KMS-11 (cell line): ENCODE data around the gene CPHXL2.

Experiments used
- H2AFZ ChIP-seq: fragments of 200-600 bp; sonication (generic); 2 replicates; pipeline ENCODE4 v1.6.1; 2016; ENCODE audit warnings: antibody characterized with exemption, mixed run types, low read depth
- H3K27ac ChIP-seq: fragments of 200-600 bp; sonication (generic); 2 replicates; pipeline ENCODE4 v1.6.1; 2016; ENCODE audit warnings: mild to moderate bottlenecking, mixed run types
- H3K27me3 ChIP-seq: fragments of 200-600 bp; sonication (generic); 2 replicates; pipeline ENCODE4 v1.6.1; 2017; ENCODE audit warnings: mild to moderate bottlenecking, low read depth, mixed run types, moderate library complexity; ENCODE audit not compliant: insufficient read depth
- H3K36me3 ChIP-seq: fragments of 200-600 bp; sonication (generic); 2 replicates; pipeline ENCODE4 v1.6.1; 2017; ENCODE audit warnings: mild to moderate bottlenecking, mixed run types; ENCODE audit not compliant: insufficient read depth
- H3K4me1 ChIP-seq: fragments of 200-600 bp; sonication (generic); 2 replicates; pipeline ENCODE4 v1.6.1; 2016; ENCODE audit warnings: mild to moderate bottlenecking, low read depth, mixed run types; ENCODE audit not compliant: poor library complexity, severe bottlenecking
- H3K4me2 ChIP-seq: fragments of 200-600 bp; sonication (generic); 2 replicates; pipeline ENCODE4 v1.7.0; 2016; ENCODE audit warnings: mild to moderate bottlenecking, mixed run types
- H3K4me3 ChIP-seq: fragments of 200-600 bp; sonication (generic); IDR thresholded peaks from 2 replicates; pipeline ENCODE4 v1.6.1; 2017; ENCODE audit warnings: low read depth, low read length, mixed read lengths; ENCODE audit not compliant: insufficient read depth
- H3K79me2 ChIP-seq: fragments of 200-600 bp; sonication (generic); 2 replicates; pipeline ENCODE4 v1.6.1; 2016; ENCODE audit warnings: low read depth, mixed run types; ENCODE audit not compliant: insufficient read depth
- H3K9ac ChIP-seq: fragments of 200-600 bp; sonication (generic); 2 replicates; pipeline ENCODE4 v1.6.1; 2016; ENCODE audit warnings: mild to moderate bottlenecking, mixed run types
- H4K20me1 ChIP-seq: fragments of 200-600 bp; sonication (generic); 2 replicates; pipeline ENCODE4 v1.6.1; 2016; ENCODE audit warnings: mild to moderate bottlenecking, mixed run types; ENCODE audit not compliant: insufficient read depth
- CTCF ChIP-seq: fragments of 200-600 bp; sonication (generic); conservative IDR thresholded peaks from 2 replicates; pipeline ENCODE4 v1.6.1; 2017; ENCODE audit warnings: low read depth, mild to moderate bottlenecking, antibody characterized with exemption, low read length, moderate library complexity, mixed read lengths

The CPHXL2 gene

GRCh38 chr16:75695708-75696107 is 18.9 kb upstream of the CPHXL2 start:
- peak; percentile 46; the same call in 1 of the 2 replicates for TF ChIP-seq CTCF
- no peak overlapping the region for H3K4me3 ChIP-seq

GRCh38 chr16:75687361-75687760 is 10.6 kb upstream of the CPHXL2 start:
- Histone ChIP-seq H2AFZ (no peak overlapping the region; the same call in 1 of the 2 replicates), H3K36me3 (no peaks in the 10 kb centered on the region)
- TF ChIP-seq CTCF, result no peak

More at GRCh38 chr16:75695708-75696107, 18.9 kb upstream of the CPHXL2 start:
- no peaks in the 10 kb centered on the region for H4K20me1 ChIP-seq
- no peaks in the 10 kb centered on the region for H3K4me1 ChIP-seq
- H3K27ac ChIP-seq, result no peak overlapping the region
- no peak overlapping the region for H3K9ac ChIP-seq
- H3K36me3 ChIP-seq, result no peaks in the 10 kb centered on the region
- H3K27me3 ChIP-seq, result no peaks in the 10 kb centered on the region
- no peak overlapping the region for H2AFZ ChIP-seq
- no peak overlapping the region for H3K4me2 ChIP-seq
- no peaks in the 10 kb centered on the region for H3K79me2 ChIP-seq

GRCh38 chr16:75682308-75682707 is 5.5 kb upstream of the CPHXL2 start:
- H3K36me3 ChIP-seq, result no peaks in the 10 kb centered on the region
- no peak overlapping the region for H2AFZ ChIP-seq
- no peak overlapping the region for H3K27ac ChIP-seq
- H3K4me2 ChIP-seq, result no peak overlapping the region
- no peaks in the 10 kb centered on the region for H4K20me1 ChIP-seq
- H3K9ac ChIP-seq, result no peak overlapping the region
- peaks cover 2% of the 10 kb centered on the region for H3K4me1 ChIP-seq
- no peak for TF ChIP-seq CTCF
- H3K79me2 ChIP-seq, result no peaks in the 10 kb centered on the region
- no peaks in the 10 kb centered on the region for H3K27me3 ChIP-seq
- H3K4me3 ChIP-seq, result no peak overlapping the region

More at GRCh38 chr16:75687361-75687760, 10.6 kb upstream of the CPHXL2 start:
- H3K4me2 ChIP-seq, result no peak overlapping the region
- no peaks in the 10 kb centered on the region for H3K79me2 ChIP-seq
- no peak overlapping the region for H3K9ac ChIP-seq
- H3K4me1 ChIP-seq, result peaks cover 5% of the 10 kb centered on the region
- H4K20me1 ChIP-seq, result no peaks in the 10 kb centered on the region
- H3K27ac ChIP-seq, result no peak overlapping the region
- no peaks in the 10 kb centered on the region for H3K27me3 ChIP-seq
- no peak overlapping the region for H3K4me3 ChIP-seq

GRCh38 chr16:75679366-75679765 is 2.6 kb upstream of the CPHXL2 start:
- no peak for TF ChIP-seq CTCF

More at GRCh38 chr16:75679366-75679765, 2.6 kb upstream of the CPHXL2 start:
- H3K27me3 ChIP-seq, result no peaks in the 10 kb centered on the region
- no peaks in the 10 kb centered on the region for H3K79me2 ChIP-seq
- no peak overlapping the region for H3K27ac ChIP-seq
- no peaks in the 10 kb centered on the region for H3K4me1 ChIP-seq
- no peak overlapping the region for H3K9ac ChIP-seq
- H3K36me3 ChIP-seq, result no peaks in the 10 kb centered on the region
- no peak overlapping the region for H3K4me3 ChIP-seq
- H4K20me1 ChIP-seq, result no peaks in the 10 kb centered on the region
- no peak overlapping the region for H2AFZ ChIP-seq
- no peak overlapping the region for H3K4me2 ChIP-seq
